CD4-positive, alpha-beta T cell treated with Interleukin-15 for 4 hours (primary cell): ENCODE data around the gene FAAP20.
A peak's percentile ranks its signal among the peaks of the same experiment; 100 is the strongest.

Experiments used
- DNase-seq: peaks from one replicate; pipeline ENCODE4 v3.0.0-alpha.2; 2020; ENCODE audit warnings: low spot score

The FAAP20 gene, protein sequence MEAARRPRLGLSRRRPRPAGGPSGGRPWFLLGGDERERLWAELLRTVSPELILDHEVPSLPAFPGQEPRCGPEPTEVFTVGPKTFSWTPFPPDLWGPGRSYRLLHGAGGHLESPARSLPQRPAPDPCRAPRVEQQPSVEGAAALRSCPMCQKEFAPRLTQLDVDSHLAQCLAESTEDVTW

DNA sequence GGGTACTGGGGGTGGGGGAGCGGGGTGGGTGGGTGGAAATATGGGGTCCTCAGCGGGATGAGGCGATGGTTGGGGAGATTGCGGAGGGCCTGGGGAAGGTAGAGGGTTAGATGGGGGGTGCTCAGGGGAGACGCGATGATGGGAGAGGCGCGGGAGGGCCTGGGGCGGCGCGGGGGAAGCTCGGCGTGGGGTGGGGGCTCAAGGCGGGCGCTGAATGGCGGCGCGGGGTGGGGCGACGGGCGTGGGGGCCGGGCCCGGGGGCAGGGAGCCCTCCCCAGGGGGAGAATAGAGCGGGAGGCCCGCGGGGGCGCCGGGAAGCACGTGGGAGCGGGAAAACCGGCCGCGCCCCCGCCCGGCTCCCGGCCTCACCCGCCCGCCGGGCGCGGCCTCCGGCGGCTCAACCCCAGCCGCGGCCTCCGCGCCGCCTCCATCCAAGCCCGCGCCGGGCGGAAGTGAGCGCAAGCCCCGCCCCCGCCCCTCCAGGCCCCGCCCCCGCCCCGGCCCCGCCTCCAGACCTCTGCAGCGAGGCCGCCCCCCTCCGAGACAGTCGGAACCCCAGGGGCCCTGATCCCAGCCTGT lies at the start of gene FAAP20:
Gene FAAP20, minus strand, starts transcription at position 454 of the 579 bp plus-strand sequence. Its CDS starts 23 bp downstream, at position 431.
- DNase-seq, result peak; percentile 73

DNA sequence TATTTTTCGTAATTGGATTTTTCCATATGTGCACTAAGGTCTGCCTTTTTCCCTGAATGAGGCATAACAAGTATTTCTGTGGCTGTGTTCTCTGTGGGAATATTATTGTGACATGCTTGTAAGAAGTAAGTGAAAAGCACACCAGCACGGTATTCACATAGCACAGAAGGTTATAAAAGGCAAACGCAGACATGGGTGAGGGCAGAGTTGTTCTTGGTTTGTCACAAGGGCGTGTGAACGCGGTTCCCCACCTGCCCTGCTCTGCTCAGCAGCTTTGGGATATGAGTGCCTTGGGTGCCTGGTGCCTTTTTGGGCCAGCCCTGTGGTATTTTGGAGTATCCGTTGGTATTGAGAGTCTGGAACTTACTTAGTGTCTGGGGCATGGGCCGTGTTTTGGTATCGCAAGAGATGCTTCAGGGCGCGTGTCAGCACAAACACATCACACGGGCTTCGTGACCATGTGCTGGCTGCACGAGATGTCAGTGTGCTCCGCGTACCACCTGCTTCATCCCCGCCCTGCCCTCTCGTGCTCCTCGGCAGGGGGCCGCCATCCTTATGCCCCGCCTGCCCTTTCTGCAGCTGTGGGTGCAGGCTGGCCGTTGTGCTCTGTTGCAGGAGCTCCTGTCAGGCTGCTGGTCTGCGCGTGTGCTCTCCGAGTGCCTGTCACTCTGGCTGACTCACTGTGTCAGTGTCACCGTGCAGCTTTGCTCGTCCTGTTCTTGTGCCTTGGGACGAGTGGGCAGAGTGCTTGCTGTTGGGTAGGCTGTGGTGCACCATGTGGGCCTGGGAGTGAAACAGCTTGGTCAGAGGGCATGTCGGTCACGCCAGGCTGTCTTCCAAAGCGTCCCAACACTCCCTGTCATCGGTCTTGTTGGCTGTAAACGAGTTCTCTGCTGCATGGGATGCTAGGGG lies 48.5 kb upstream of the FAAP20 start:
- no peak for DNase-seq

DNA sequence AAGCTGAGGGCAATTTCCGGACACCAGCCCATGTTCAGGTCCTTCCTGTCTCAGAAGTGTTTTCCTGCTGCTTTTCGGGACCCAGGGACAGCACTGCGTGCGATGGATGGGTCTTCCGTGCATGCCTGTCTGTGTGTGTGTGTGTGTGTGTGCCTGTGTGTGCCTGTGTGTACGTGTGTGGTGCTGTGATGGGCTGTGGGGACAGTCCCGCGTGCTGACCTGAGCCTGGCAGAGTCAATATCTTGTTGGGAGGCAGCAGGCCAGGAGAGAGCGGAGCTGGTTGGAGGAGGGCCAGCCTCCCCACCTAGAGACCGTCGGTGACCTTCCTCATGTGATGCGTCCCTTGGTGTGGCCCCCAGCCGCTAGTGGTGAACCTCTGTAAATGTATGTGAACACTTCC lies 47.2 kb upstream of the FAAP20 start:
- DNase-seq, result no peak

DNA sequence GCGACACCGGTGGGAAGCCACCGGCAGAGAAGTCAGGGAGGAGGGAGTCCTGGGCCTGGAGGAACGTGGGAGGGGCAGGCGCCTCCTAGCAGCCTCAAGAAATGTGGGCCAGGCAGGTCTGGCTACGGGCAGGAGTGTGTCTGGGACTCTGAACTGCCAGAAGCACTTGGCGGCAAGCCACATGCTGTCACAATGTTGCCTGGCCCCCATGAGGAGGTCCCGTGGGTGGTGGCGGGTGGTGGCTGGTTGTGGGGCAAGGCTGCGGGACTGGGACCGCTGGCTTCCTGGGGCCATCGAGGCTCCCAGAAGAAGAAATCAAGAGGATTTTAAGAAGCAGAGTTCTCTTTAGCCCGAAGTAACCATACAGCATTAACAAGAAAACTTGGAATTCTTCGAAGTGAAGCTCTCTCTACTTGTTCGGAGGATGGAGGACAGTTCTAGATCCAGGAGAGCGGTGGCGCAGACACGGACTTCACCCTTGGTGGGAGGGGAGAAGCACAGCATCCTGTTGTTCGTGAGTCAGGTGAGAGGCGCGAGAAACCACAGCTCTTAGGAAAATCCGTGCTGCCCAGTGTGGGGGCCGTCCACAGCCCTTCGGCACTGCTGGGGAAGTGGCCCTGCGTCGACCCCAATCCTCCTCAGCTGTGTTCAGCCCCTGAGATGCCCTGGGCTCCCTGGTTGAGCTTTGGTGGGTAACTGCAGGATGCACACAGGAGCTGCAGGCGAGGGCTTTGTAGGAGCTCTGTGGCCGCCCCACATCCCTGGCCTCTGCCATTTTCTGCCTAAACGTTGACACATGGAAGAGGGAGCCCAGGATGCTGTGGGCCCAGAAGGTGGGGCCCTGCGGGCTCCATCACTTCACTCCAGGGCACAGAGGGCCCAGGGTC lies 45.9 kb upstream of the FAAP20 start:
- no peak for DNase-seq

DNA sequence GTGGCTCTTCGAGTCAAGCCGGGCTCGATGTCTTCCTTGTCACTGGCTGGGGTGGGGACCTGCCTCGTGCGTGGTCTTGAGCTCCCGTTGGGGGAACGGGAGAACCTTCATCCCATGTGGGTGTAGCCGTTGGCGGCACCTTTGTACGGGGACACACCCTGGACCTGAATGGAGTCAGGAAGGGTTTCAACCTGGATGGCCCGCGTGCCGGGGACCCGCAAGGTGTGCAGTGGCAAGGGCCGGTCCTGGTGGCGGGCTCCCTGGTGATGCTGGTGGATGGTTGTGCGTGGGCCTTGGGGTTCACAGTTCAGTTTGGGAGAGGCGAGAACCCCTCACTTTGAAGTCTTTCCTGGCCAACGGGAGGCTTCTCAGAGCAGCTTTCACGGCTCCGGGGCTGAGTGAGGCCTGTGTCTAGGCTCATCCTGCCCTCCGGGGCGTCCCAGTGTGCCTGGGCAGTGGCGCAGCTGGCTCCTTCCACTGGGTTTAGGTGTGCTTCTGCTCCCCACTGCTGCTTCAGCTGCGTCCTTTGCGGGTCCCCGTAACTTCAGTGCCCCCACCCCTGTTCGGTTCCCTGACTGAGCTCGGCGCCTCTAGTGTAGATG lies 44.9 kb upstream of the FAAP20 start:
- no peak for DNase-seq

DNA sequence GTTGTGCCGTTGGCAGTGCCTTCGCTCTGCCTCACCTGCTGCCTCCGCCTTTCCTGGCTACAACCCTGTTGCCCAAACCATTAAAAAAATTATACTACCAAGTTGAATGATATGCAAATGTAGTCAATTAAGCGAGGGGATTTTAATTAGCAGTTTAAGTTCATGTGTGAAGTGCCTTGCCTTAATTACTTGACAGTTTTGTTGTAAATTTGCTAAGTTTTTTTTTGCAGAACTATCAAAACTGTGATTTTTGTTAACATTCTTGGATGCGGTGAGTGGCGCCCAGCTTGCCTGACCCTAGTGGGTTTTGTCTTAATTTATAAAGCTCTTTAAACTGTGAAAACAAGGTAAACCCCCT lies 44.4 kb upstream of the FAAP20 start:
- DNase-seq, result no peak

DNA sequence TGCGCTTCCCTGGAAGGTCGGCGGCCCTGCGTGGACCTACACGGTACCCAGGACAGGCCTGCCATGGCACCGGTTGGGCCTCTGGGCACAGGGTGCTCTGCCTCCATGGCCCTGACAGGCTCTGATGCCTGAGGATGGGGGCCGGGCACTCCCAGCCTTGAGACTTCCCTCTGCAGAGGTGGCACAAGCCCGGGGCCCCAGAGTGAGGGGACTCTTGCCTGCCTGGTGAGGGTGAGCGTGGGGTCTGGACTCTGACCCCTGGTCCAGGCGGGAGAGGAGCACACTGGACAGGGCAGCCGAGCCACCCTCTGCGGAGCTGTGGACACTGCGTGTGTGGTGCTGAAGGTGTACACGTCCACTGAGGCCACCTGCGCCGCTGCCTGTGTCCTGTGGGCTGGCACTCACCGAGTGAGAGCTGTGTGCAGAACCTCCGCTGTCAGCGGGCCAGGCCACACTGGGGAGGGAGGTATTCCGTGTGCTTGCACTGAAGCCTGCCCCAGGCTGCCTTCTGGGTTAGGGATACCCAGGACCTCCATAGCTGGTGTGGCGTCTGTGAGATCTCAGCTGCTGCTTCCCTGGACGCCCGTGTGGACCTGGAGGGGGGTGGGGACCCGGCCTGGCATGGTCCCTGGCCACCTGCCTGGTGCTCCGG lies 43.9 kb upstream of the FAAP20 start:
- DNase-seq, result no peak

DNA sequence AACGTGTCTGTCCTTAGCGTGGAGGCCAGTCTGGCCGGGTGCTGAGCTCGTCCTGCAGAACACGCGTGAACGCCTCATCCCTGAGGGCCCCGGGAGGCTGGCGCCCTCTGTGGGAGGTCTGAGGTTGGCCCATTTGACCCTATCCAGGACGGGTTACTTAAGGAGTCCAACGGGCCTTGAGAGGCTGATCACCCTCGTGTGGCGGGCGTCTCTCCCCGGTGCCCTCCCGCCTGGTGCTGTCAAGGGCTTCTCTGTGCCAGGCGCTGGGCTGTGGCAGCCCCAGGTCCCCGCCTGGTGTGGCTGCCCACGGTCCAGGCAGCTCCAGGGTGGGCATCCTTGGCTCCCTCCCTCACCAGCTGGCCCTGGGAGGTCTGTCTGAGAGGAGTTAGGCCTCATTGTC lies 43.2 kb upstream of the FAAP20 start:
- no peak for DNase-seq

DNA sequence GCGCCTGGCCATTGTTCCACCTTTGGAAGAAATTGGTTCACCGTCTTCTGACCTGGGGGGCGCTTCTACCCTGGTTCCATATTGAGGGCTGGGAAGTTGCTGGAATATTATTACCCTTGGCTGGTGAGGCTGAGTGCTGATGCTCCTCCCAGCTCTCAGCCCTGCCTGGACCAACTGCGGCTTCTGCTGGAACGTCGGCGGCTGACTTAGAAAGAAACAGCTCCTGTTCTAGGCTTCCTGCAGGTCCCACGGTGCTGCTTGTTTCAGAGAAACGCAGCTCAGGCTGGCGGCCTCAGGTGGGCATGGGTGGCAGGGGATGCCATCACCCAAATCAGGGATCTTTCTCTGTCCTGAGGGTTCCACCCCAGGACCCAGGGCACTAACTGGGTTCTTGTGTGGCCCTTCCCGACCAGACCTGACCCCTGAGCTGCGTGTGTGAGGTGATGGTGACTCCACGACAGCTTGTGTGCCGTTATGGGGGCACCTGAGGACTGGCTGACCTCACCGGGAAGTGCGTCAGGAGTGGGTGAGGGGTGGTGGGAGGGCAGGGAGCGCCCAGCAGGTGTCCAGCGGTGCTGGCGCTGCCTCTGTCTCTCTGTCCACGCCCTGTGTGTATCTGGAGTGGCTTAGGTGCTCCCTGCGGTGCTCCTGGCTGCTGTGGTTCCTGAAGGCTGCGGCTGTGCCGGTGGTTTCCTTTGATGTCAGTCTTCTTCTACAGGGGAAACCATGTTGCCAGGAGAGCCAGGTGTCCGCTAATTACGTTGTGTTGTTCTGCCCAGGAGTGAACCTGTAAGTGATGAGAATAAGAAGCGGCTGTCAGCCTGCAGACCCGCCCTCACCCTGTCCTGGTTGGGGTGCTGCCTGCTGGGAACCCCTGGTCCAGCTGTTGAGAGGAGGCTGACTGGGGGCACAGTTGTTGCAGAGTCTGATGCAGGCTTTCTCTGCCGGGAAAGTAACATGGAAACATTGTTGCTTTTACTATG lies 42.4 kb upstream of the FAAP20 start:
- DNase-seq, result peak; percentile 43

DNA sequence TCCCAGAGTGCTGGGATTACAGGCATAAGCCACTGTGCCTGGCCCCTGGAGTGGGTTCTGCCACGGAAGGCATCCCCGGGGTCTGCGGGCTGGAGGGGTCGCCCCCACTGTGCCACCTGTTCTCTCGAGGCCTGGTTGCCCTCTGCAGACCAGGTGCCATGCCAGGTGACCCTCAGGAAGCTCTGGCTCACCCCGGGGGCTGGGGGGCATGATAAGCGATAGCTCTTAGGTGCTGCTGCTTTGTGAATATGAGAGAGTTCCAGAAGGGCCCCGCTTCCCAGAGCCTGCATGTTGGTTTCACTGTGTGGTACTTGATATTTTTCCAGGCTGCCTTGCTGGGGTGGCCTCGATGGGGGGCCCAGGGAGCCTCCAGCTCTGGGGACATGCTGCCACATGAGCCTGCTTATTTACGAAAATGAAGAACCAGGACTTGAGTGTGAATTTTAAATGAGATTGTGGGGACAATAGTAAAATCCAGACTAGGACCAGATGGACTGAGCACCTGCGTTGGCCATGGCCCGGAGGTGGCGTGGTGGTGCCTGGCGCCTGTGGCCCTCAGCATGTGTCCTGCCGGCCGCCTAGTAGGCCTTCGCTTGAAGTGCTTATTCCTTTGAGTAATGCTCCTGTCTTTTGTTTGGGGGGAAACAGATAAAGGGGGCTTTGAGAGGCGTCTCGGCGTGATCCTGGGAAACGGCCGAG lies 40.9 kb upstream of the FAAP20 start:
- no peak for DNase-seq

DNA sequence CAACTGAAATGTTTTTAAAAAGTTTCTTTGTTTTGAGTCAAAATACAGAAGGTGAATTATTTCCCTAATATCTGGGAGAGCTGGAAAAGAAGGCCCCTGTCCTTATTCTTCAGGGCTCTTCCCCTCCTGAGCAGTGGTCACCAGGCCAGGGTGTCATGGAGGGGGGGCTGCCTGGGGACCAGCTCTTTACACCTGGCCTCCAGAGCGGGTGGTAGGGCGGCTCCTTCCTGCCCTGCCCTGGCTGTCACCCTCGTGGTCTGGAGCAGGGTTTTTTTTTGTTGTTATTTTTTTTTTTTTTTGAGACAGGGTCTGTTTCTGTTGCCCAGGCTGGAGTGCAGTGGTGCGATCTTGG lies 40.2 kb upstream of the FAAP20 start:
- DNase-seq, result peak; percentile 34

DNA sequence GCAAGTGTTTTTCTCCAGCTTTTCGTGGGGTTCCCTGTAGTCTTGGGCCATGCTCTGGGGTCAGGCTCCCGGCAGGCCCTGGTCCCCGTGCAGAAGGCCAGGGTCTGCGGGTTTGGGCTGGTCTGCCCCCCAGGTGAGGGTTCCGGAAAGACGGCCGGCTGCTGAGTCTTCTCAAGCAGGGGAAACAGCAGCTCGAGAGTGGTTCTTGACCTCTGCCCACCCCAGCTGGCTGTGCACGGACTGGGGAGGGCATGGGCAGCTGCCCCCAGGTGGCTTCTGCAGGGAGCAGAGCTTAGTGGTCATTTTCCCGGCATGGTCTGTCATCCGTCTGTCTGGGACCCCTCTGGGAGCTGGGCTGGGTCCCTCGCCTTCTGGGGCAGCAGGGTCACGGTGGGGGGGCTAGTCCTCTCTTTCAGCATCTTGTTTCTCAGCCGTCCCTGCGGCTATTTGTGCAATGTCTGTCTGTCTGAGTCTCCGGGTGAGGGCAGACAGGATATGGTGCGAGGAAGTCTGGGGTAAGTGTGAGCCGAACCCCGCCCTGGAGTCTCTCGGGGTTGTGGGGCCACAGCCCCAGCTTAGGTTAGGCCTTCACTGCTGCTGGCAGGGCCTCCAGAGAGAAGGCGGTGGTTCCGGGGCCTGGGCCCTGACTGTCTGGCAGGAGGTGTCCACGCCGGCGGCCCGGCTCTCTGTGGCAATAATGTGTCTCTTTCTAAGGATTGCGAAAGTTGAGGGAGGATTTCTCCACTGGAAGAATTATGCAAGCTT lies 39.6 kb upstream of the FAAP20 start:
- DNase-seq, result peak; percentile 87

DNA sequence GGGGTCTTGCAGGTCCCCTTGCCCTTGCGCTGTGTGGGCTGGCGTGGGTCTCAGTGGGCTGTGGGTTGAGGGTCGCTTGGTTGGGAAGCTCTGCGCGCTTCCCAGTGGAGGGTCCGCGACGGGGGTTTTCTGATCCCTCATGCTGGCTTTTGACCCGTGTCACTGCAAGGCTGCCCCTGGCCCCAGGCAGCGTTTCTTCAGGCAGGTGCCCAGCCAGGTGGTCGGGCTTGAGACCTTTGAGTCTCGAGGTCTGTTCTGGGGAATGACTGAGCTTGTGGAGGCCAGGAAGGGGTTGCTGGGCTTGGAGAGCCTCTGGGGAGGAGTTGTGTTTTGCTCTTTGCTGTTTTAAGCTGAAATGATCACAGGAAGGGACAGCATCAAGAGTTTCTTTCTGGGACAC lies 38.9 kb upstream of the FAAP20 start:
- no peak for DNase-seq

DNA sequence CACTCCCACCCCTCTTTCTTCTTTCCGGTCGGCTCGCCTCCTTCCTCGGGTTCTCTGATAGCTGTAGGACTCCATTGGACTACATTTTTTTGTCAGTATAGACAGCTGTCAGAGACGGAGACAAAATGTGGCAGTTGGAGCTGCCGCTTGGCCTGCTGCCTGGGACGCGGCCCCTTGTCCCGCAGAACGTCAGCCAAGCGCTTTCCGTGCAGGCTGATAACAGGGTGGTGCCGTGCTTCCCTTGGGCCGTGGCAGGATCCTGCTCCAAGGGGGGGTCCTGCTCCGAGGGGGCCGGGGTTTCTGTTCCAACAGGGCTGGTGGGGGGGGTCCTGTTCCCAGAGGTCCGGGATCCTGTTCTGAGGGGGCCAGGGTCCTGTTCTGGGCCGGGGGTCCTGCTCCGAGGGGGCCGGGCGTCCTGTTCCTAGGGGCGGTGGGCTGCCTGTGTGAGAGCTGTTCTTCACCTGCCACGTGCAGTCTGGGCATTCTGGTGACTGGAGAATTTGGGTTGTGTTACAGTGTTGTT lies 38.4 kb upstream of the FAAP20 start:
- DNase-seq, result no peak

DNA sequence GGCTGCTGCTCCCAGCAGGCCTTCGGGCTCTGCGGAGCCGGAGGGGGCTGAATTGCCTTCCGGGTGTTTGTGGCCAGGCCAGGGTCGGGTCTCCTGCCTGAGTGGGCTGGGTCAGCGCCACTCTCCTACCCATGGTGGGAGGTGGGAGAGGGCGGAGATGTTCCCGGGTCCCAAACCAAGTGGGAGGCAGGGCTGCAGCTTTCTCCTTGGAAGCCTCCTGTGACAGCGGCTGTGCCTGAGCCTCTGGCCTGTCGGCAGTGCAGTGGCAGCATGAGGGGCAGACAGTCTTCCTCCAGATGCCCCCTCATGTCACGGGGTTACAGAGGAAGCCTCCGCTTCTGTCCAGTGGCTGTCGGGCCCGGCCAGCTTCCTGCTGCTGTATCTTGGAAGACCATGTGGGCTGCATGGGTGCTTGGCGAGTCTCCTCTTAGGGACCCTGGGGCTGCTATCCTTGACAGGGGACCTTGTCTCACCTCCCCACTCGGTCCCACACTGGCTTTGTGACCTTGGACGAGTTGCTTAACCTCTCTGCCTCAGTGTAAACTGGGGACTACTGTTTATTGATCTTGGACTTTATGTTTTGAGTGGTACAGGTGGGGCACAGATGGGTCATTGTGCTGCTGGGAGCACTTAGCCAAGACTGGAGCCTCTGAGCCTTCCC lies 37.8 kb upstream of the FAAP20 start:
- DNase-seq, result no peak

DNA sequence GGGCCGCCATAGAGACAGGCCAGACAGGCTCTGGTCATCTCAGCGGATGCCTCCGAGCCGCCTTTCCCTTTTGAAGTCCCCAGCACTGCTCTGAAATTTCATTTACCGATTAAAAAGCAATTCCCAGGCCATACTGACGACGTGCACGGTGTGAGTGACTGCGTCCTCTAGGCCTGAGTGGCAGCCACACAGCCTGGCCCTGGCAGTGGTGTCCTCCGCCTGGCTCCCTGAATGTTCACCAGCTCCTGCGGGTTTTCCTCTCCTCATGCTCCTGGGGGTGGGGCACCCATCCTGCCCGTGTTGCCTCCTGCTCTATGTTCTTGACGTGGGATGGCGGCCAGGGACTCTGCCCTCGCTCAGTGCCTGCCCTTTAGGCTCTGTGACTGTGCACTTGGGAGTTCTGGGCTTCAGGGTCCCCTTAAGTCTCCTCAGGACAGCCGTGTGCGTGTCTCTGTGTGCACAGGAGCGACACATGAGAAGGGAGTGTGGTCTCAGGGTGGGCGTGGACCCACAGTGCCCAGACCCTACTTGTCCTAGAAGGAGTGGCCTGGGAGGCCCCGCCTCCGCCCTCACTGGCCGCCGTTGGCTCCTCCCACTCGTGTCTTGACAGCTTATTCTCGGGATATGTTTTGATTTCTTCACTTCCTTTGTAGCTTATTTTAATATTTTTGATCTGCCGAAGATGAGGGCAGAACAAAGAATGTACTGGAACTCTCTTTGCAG lies 37.1 kb upstream of the FAAP20 start:
- DNase-seq, result peak; percentile 79

DNA sequence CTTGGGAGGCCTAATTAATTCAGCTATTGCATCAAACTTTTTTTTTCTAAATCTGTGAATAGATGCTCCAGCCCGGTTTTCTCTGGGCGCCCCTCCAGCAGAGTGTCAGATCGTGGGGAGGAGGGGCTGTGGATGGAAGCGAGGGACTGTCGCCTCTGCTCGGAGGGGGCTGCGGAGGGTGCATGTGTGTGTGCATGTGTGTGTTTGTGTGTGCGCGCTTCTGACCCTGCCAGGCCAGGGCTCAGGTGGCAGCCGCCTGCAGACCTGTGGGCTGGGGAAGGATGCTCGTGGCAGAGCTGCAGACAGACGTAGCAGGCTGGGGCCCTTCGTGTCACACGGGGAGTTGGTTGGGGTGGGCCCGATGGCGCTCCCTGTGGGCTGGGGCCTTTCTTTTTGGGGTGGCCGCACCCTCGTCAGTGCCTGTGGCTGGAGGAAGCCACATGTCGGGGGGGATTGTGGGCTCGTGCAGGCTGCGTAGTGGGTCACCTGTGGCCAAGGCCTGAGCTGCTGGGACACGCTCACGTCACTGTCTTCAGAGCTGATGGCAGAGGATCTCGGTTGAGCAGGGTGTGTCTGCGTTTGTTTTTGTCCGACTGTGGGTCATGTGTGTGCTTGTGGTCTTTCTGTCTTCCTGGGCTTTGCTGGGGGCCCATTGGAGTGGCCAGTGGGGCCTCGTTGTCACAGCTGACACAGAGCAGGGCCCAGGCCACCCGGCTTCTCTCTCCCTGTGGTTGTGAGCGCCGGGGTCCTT lies 36.4 kb upstream of the FAAP20 start:
- peak; percentile 34 for DNase-seq
